ENCODE measurements around the gene CXCL16.

Gene CXCL16

DNA sequence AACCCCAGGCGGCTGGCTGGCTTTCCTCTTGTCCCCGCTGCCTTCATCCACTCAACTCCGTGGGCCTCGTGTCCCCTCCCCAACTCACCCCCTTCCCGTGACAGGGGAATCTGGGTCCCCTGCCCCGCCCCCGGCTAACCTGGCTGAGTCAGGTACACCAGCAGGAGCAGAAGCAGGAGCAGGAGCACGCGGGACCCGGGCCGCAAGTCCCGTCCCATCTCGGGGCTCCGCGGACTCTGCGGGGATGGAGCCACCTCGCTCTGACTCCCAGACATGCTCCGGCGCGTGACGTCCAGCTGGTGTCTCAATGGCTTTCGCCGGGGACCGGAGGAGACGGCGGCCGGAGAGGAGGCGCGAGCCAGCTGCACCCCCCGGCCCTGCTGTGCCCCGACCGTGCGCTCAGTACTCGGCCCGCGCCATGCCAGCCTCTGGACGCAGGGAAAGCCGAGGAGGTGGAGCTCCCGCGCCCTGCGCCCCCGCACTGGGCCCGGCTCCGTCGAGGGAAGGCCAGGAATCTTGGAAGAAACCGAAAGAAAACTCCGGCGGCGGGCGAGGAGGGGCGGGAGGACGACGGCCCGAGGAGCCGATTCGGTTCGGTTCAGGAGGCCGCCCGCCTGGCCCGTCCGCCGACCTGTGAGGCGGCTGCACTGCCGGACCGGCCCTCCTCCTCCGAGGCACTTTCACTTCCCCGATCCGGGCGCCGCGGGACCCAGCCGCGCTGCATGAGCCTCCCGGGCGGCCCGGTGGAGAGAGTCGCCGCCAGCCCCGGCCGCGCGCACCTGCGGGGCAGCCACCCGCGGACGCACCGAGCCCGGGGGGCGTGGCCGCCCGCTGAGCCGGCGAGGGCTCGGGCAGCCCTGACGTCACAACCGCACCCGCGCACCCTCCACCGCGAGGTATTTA is at the start of gene CXCL16, which contains the start of gene ZMYND15:
CXCL16 (minus strand) TSS at position 807 of the 903 bp plus-strand sequence; CDS start at position 218, 589 bp downstream.
ZMYND15 (plus strand) TSS at position 712 of the 903 bp plus-strand sequence. CDS start 716 bp downstream, outside the sequence.
- DNase-seq (ENCODE audit: low read depth): peak; percentile 17

GRCh38 chr17:4788807-4789700 is 49.3 kb upstream of the CXCL16 start, which contains the start of gene GLTPD2:
GLTPD2 (plus strand) TSS chr17:4788964; CDS start chr17:4789012, 48 bp downstream.
- DNase-seq (ENCODE audit: low read depth): no peak

DNA sequence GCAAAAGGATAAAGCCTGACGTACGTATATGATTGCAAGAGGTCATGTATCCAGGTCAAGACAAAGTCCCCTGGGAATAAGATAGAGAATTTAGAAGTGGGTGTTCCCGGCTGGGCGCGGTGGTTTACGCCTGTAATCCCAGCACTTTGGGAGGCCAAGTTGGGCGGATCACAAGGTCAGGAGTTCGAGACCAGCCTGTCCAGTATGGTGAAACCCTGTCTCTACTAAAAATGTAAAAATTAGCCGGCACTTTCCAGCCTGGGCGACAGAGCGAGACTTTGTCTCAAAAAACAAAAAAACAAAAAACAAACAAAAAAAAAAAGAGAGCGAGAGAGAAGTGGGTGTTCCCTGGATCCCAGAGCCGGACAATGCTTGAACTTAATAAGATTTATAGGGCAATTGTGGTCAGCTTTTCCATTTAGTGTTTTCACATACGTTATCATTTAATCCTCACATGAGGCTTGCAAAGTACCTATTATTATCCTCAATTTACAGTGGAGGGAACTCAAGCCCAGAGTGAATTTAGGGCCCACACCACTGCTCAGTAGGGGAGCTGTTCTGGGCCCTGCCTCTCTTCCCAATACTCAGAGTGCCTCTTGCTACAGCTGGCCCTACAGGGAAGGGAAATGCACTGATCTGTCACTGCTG is 48.6 kb upstream of the CXCL16 start:
- no peak for DNase-seq (ENCODE audit: low read depth)

GRCh38 chr17:4786516-4786915 is 46.8 kb upstream of the CXCL16 start:
- no peak for DNase-seq (ENCODE audit: low read depth)

- no peak for DNase-seq (ENCODE audit: low read depth)
Measured at GRCh38 chr17:4786106-4786511, 46.4 kb upstream of the CXCL16 start, which contains the start of gene VMO1. VMO1 (minus strand) TSS chr17:4786364; CDS start chr17:4786352, 12 bp downstream.

- no peak for DNase-seq (ENCODE audit: low read depth)
Measured at GRCh38 chr17:4785311-4786105, 45.8 kb upstream of the CXCL16 start.

- DNase-seq (ENCODE audit: low read depth): no peak
Measured at GRCh38 chr17:4782652-4783051, 42.9 kb upstream of the CXCL16 start.

GRCh38 chr17:4780325-4780955 is 40.7 kb upstream of the CXCL16 start:
- no peak for DNase-seq (ENCODE audit: low read depth)

- no peak for DNase-seq (ENCODE audit: low read depth)
Measured at GRCh38 chr17:4777969-4778760, 38.4 kb upstream of the CXCL16 start.

DNA sequence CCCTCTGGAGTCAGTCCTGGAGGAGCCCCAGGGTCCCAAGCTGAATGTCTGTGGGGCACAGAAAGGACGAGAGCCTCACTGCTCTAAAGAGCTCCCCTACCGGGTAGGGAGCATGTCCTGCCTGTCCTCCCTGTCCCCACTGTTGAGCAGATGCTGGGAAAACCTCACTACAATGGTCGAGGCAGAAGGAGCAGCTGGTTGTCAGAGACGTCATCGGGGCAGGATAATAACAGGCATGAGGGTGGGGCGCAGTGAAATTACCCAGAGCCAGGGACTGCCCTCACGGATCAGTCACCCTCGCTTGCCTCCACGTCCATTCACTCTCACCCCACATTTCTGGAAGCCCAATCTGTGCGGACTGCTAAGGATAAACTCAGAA is 32.5 kb upstream of the CXCL16 start:
- no peak for DNase-seq (ENCODE audit: low read depth)

- no peak for DNase-seq (ENCODE audit: low read depth)
Measured at GRCh38 chr17:4771519-4772234, 31.9 kb upstream of the CXCL16 start, which contains the start of gene TM4SF5. TM4SF5 (plus strand) TSS chr17:4771886; CDS start chr17:4771923, 37 bp downstream.

DNA sequence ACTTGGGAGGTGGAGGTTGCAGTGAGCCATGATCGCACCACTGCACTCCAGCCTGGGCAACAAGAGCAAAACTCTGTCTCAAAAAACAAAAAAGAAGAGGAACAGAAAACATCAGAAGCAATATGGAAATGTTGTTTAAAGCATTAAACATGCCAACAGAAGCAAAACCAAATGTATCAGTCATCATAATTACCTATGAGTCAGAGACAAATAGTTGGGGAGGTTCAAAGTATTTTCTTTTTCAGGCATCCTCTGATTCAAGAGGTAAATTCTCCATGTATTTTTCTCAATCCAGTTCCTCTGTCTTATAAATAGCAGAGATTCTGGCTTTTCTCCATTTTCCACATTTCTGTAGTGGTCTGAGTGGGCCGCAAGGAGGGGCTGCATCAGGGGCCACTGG is 29.9 kb upstream of the CXCL16 start:
- DNase-seq (ENCODE audit: low read depth): no peak

GRCh38 chr17:4768298-4768697 is 28.6 kb upstream of the CXCL16 start:
- DNase-seq (ENCODE audit: low read depth): no peak

- no peak for DNase-seq (ENCODE audit: low read depth)
Measured at GRCh38 chr17:4766723-4767122, 27.0 kb upstream of the CXCL16 start.

DNA sequence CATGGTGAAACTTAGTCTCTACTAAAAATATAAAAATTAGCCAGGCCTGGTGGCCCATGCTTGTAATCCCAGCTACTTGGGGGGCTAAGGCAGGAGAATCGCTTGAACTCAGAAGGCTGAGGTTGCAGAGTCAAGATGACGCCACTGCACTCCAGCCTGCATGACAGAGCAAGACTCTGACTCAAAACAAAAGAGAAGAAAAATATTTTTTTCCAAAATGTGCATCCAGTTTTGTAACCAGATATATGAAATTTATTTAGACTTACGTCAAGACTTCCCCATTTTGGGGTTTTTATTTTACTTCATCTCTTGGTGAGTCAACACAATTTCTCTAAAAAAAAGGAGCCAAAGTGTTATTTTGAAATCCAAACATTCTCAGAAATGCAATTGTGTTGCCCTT is 26.5 kb upstream of the CXCL16 start:
- no peak for DNase-seq (ENCODE audit: low read depth)

GRCh38 chr17:4764595-4764994 is 24.9 kb upstream of the CXCL16 start:
- DNase-seq (ENCODE audit: low read depth): no peak

- DNase-seq (ENCODE audit: low read depth): no peak
Measured at GRCh38 chr17:4759776-4760236, 20.1 kb upstream of the CXCL16 start.

GRCh38 chr17:4753392-4753791 is 13.7 kb upstream of the CXCL16 start:
- DNase-seq (ENCODE audit: low read depth): no peak

GRCh38 chr17:4751932-4752331 is 12.2 kb upstream of the CXCL16 start:
- no peak for DNase-seq (ENCODE audit: low read depth)
